ENCODE measurements around the gene ZNF609.
"Not testable (repeated sequence)": the region's sequence is repeated elsewhere in the genome, so short reads cannot be mapped to it uniquely, and the experiment has no call there.

Gene ZNF609

GRCh38 chr15:64586984-64587383 is 126.6 kb downstream of the ZNF609 start:
- DNase-seq: no peak

GRCh38 chr15:64589435-64590084 is 129.2 kb downstream of the ZNF609 start:
- DNase-seq: no peak

- not testable (repeated sequence) for DNase-seq
Observed at GRCh38 chr15:64592845-64593244, 132.5 kb downstream of the ZNF609 start.

GRCh38 chr15:64596701-64597476 is 136.5 kb downstream of the ZNF609 start:
- DNase-seq: peak; percentile 32

GRCh38 chr15:64597477-64597822 is 137.1 kb downstream of the ZNF609 start:
- no peak for DNase-seq

- DNase-seq: no peak
Observed at GRCh38 chr15:64599226-64599625, 138.8 kb downstream of the ZNF609 start.

GRCh38 chr15:64599716-64600115 is 139.3 kb downstream of the ZNF609 start:
- DNase-seq: no peak

GRCh38 chr15:64600794-64601193 is 140.4 kb downstream of the ZNF609 start:
- DNase-seq: no peak

- no peak for DNase-seq
Observed at GRCh38 chr15:64604319-64604718, 143.9 kb downstream of the ZNF609 start.

GRCh38 chr15:64607416-64607815 is 147.0 kb downstream of the ZNF609 start:
- not testable (repeated sequence) for DNase-seq

GRCh38 chr15:64610257-64610919 is 150.0 kb downstream of the ZNF609 start:
- no peak for DNase-seq

- DNase-seq: no peak
Observed at GRCh38 chr15:64611085-64611725, 150.8 kb downstream of the ZNF609 start.

GRCh38 chr15:64614519-64614918 is 154.1 kb downstream of the ZNF609 start:
- no peak for DNase-seq

- no peak for DNase-seq
Observed at GRCh38 chr15:64617727-64618126, 157.3 kb downstream of the ZNF609 start.

GRCh38 chr15:64618138-64618537 is 157.8 kb downstream of the ZNF609 start:
- DNase-seq: no peak

GRCh38 chr15:64618540-64618939 is 158.2 kb downstream of the ZNF609 start:
- DNase-seq: no peak

- peak; percentile 81 for DNase-seq
Observed at GRCh38 chr15:64619880-64620839, 159.8 kb downstream of the ZNF609 start.

- no peak for DNase-seq
Observed at GRCh38 chr15:64621056-64621455, 160.7 kb downstream of the ZNF609 start.

- DNase-seq: no peak
Observed at GRCh38 chr15:64622410-64623260, 162.3 kb downstream of the ZNF609 start.

GRCh38 chr15:64623347-64623996 is 163.1 kb downstream of the ZNF609 start:
- DNase-seq: peak; percentile 51

Measured in fibroblast of skin of abdomen (primary cell).